Cardiac fibroblast (primary cell): Measurements from ENCODE around the gene SPOP.

Source experiments
- DNase-seq, 2 donors: peaks; one replicate each; pipeline versions ENCODE4 v3.0.0 to v3.0.0-alpha.2; 2010; ENCODE audit warnings: low read depth in 2 of 2
- H3K4me3 ChIP-seq, 2 donors: replicated peaks in 1 of 2; 1 replicate in 1 of 2; 2 replicates in 1 of 2; pipeline ENCODE4 v1.5.1; 2011; ENCODE audit warnings: low read depth in 2 of 2, low read length in 2 of 2, mild to moderate bottlenecking in 2 of 2, moderate library complexity in 1 of 2
- CTCF ChIP-seq: IDR thresholded peaks from one replicate; pipeline ENCODE4 v1.5.1; 2011; ENCODE audit warnings: low read depth, mild to moderate bottlenecking, low read length, inconsistent platforms

The SPOP gene

GRCh38 chr17:49716668-49717364 is 38.9 kb upstream of the SPOP start:
- no peak for DNase-seq
- no peak for TF ChIP-seq CTCF
- H3K4me3 ChIP-seq: no peak overlapping the region

- no peak for DNase-seq
- no peak overlapping the region for H3K4me3 ChIP-seq
- TF ChIP-seq CTCF: no peak
Measured at GRCh38 chr17:49715717-49716279, 37.9 kb upstream of the SPOP start.

DNA sequence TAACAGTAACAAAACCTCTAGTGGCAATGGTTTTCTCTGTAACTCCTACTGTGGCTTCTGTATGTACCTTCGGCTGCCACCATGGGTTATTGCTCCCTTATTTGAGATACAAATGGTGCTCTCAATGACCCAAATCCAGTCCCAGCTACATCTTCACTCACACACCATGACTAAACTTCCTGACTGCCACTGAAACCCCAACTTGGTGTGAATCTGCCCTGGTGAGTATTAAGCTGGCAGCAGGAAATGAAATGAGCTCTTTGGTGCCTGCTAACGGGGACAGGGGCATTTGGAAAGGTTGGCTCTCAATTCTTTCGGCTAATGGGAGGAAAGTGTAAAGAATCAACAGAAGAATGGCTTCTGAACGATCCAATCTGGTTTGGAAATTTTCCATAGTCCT is 37.3 kb upstream of the SPOP start:
- no peak for TF ChIP-seq CTCF
- H3K4me3 ChIP-seq: no peak overlapping the region
- DNase-seq: no peak

- TF ChIP-seq CTCF: no peak
- peak overlapping the region; percentile 60 to 90 for H3K4me3 ChIP-seq
- peak; percentile 28 to 36 for DNase-seq
Measured at GRCh38 chr17:49708515-49709183, 30.8 kb upstream of the SPOP start.

DNA sequence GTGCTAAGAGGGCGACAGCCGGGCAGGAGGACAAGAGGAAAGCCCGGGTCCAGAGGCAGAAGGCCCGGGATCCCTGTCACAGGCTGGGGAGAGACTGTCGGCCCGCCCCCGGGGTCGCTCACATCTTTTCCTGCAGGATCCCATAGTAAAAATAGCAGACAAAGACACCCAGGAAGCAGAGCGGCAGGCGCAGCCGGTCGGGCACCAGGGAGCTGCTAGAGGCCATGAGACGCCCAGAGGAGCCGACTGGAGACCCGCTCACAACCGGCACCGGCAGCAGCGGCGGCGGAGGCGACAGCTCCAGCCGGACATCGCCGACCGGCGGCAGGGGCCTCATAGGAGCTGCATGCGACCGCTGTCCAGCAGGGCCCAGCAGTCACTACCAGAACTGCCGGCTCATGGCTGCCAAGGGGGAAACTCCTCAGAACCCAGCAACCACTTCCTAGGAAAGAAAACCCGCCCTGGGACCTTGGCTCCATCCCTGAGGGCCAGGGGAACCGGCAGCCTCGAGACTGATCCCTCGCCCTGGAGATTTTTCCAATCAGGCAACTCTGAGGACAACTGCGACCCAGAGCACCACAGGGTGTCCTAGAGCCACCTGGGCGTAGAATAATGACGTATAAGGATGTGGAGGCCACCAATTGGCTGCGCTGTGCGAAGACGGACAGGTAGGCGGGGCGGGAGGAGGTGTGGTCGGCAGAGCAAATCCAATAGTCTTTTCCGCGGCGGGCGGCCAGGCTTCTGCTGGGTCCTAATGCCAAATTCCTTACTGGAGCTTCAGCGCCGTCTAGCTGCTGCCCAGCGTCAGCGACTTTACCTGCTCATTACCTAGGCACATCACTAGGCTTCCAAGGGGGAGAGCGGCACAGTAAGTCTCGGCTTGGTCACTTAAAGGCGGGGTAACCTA is 30.0 kb upstream of the SPOP start, which contains the start of gene SLC35B1:
Gene SLC35B1 (minus strand): TSS at position 357 of the 907 bp plus-strand sequence. CDS start 131 bp downstream, at position 226.
- peak; percentile 99 to 100 for DNase-seq
- peak; percentile 94 for TF ChIP-seq CTCF
- H3K4me3 ChIP-seq: peak within 1 kb of the TSS; percentile 90 to 94

GRCh38 chr17:49707246-49707607 is 29.3 kb upstream of the SPOP start:
- TF ChIP-seq CTCF: peak; percentile 7
- peak; percentile 12 to 29 for DNase-seq

More at GRCh38 chr17:49707246-49707607, 29.3 kb upstream of the SPOP start:
- peak overlapping the region; percentile 90 to 94 for H3K4me3 ChIP-seq
